DOHH2 (cell line): ENCODE results near the gene PAM.

Experiments
- EZH2phosphoT487 ChIP-seq: fragments of 200-600 bp; sonication (generic); IDR thresholded peaks from 2 replicates; pipeline ENCODE4 v1.6.1; 2017; ENCODE audit warnings: borderline replicate concordance, mild to moderate bottlenecking, antibody characterized with exemption, low read length, moderate library complexity, mixed read lengths
- TF ChIP-seq, protein P1 (sequence below): fragments of 200-600 bp; sonication (generic); IDR thresholded peaks from one replicate; pipeline ENCODE4 v1.5.1; 2014; ENCODE audit warnings: antibody characterized with exemption, mild to moderate bottlenecking, low read depth, low read length; ENCODE audit not compliant: poor library complexity, severe bottlenecking

- TF ChIP-seq, protein P1, sequence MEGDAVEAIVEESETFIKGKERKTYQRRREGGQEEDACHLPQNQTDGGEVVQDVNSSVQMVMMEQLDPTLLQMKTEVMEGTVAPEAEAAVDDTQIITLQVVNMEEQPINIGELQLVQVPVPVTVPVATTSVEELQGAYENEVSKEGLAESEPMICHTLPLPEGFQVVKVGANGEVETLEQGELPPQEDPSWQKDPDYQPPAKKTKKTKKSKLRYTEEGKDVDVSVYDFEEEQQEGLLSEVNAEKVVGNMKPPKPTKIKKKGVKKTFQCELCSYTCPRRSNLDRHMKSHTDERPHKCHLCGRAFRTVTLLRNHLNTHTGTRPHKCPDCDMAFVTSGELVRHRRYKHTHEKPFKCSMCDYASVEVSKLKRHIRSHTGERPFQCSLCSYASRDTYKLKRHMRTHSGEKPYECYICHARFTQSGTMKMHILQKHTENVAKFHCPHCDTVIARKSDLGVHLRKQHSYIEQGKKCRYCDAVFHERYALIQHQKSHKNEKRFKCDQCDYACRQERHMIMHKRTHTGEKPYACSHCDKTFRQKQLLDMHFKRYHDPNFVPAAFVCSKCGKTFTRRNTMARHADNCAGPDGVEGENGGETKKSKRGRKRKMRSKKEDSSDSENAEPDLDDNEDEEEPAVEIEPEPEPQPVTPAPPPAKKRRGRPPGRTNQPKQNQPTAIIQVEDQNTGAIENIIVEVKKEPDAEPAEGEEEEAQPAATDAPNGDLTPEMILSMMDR, result no peak
- no peak for TF ChIP-seq EZH2phosphoT487
Observed at GRCh38 chr5:102988459-102988858, 233.4 kb downstream of the PAM start.
